K562 (cell line): Measurements from ENCODE around the gene INO80E. TPM values are rescaled to one million over a fixed set of nuclear protein-coding genes. Genes with fewer than 3 reads are reported as not detected.

Experiments used
- ATAC-seq: fragments of 200-7000 bp; cut with Tn5 transposase; 3 replicates; pipeline ENCODE4 v1.9.1; 2020; ENCODE audit warnings: moderate library complexity
- BruUV-seq: library from RNA; stranded (reverse); fragments of 400-500 nt; replicated peaks from 2 replicates; lab custom pipeline; 2021; lab: Mats Ljungman, UMichigan
- CTCF ChIA-PET: fragments of 300-600 bp; formaldehyde crosslinking; extraction: SDS; loops from one replicate; lab custom pipeline; 2021; ENCODE audit warnings: low intra/inter-chr PET ratio; lab: Yijun Ruan, JAX
- POLR2A ChIA-PET: fragments of 300-600, 350-650 bp; sonication (Branson Sonifier 250); formaldehyde crosslinking; extraction: SDS; loops from one replicate; lab custom pipeline; 2021; ENCODE audit warnings: antibody characterized with exemption, inconsistent platforms; lab: Yijun Ruan, JAX
- DNase-seq, 4 experiments: peaks; one replicate each; pipeline versions ENCODE4 v3.0.0 to v3.0.0-alpha.2; 2011 to 2018; ENCODE audit warnings: low spot score in 3 of 4, mixed read lengths in 3 of 4; ENCODE audit errors: extremely low read depth in 1 of 4
- FAIRE-seq: peaks from 2 replicates; lab custom pipeline; 2011; peaks lifted over from hg19 to GRCh38; lab: Jason Lieb, UNC
- H2AFZ ChIP-seq: 2 replicates; pipeline ENCODE4 v1.6.0; 2011; ENCODE audit warnings: low read depth, low read length, control low read depth, inconsistent platforms
- H3K27ac ChIP-seq: fragments of 200-600 bp; 3 replicates; pipeline ENCODE4 v1.8.0; 2011; ENCODE audit warnings: low read depth, mild to moderate bottlenecking, control low read depth, inconsistent platforms, low read length, moderate library complexity, mixed read lengths; ENCODE audit errors: extremely low read depth
- H3K27me3 ChIP-seq, 2 experiments: fragments of 300-600 bp in 1 of 2; 2 replicates in 1 of 2; 3 replicates in 1 of 2; pipeline versions ENCODE4 v1.6.0 to v1.8.0; 2011; ENCODE audit warnings: inconsistent platforms in 2 of 2, low read length in 2 of 2, mild to moderate bottlenecking in 1 of 2, mixed read lengths in 1 of 2, moderate library complexity in 1 of 2; ENCODE audit not compliant: control insufficient read depth in 2 of 2, insufficient read depth in 2 of 2
- H3K36me3 ChIP-seq: fragments of 300-600 bp; 3 replicates; pipeline ENCODE4 v1.8.0; 2011; ENCODE audit warnings: mild to moderate bottlenecking, low read length, inconsistent platforms; ENCODE audit not compliant: control insufficient read depth, insufficient read depth
- H3K4me1 ChIP-seq, 2 experiments: fragments of 200-600 bp in 1 of 2; replicated peaks in 1 of 2; 2 replicates in 1 of 2; 3 replicates in 1 of 2; pipeline versions ENCODE4 v1.5.1 to v1.8.0; 2011; ENCODE audit warnings: inconsistent platforms in 2 of 2, low read length in 2 of 2, mild to moderate bottlenecking in 1 of 2, mixed read lengths in 1 of 2, moderate library complexity in 1 of 2; ENCODE audit not compliant: control insufficient read depth in 2 of 2, insufficient read depth in 2 of 2
- H3K4me2 ChIP-seq: 2 replicates; pipeline ENCODE4 v1.6.1; 2011; ENCODE audit warnings: low read length, control low read depth, inconsistent platforms, mixed read lengths; ENCODE audit not compliant: insufficient read depth
- H3K4me3 ChIP-seq: fragments of 200-600 bp; sonication (generic), shearing (Covaris generic); 2 replicates; pipeline ENCODE4 v1.5.1; 2016; ENCODE audit warnings: control low read depth, inconsistent platforms
- H3K79me2 ChIP-seq: fragments of 200-600 bp; 3 replicates; pipeline ENCODE4 v1.8.0; 2011; ENCODE audit warnings: low read length, inconsistent platforms; ENCODE audit not compliant: control insufficient read depth, insufficient read depth
- H3K9ac ChIP-seq, 2 experiments: 2 replicates each; pipeline versions ENCODE4 v1.6.0 to v1.6.1; 2011; ENCODE audit warnings: low read depth in 2 of 2, low read length in 2 of 2, control low read depth in 1 of 2, inconsistent platforms in 1 of 2, mild to moderate bottlenecking in 1 of 2, mixed read lengths in 1 of 2; ENCODE audit not compliant: insufficient read depth in 1 of 2
- H3K9me1 ChIP-seq: one replicate; pipeline ENCODE4 v1.6.0; 2011; ENCODE audit warnings: inconsistent platforms, mild to moderate bottlenecking, low read length, moderate library complexity; ENCODE audit not compliant: control insufficient read depth, insufficient read depth
- H3K9me3 ChIP-seq: replicated peaks from 2 replicates; pipeline ENCODE4 v1.5.1; 2011; ENCODE audit warnings: low read depth, low read length, inconsistent platforms; ENCODE audit not compliant: control insufficient read depth, insufficient read depth
- H4K20me1 ChIP-seq: replicated peaks from 2 replicates; pipeline ENCODE4 v1.6.1; 2011; ENCODE audit warnings: low read length, inconsistent platforms, mixed read lengths; ENCODE audit not compliant: control insufficient read depth, insufficient read depth
- E2F1 ChIP-seq: sonication (generic); formaldehyde crosslinking; IDR thresholded peaks from 2 replicates; pipeline ENCODE4 v1.8.1; 2023; ENCODE audit warnings: mild to moderate bottlenecking, missing genetic modification reagents, moderate library complexity
- ERF ChIP-seq: fragments of 450-650 bp; formaldehyde crosslinking; IDR thresholded peaks from 2 replicates; pipeline ENCODE4 v1.4.0; 2020; ENCODE audit warnings: mild to moderate bottlenecking, mixed read lengths
- GTF2A2 ChIP-seq: IDR thresholded peaks from 2 replicates; pipeline ENCODE4 v1.6.1; 2016; ENCODE audit warnings: mild to moderate bottlenecking, missing genetic modification characterization, missing compliant biosample characterization
- KAT2B ChIP-seq: IDR thresholded peaks from one replicate; pipeline ENCODE4 v1.6.1; 2012; ENCODE audit warnings: low read depth, mild to moderate bottlenecking, control low read depth, inconsistent platforms, low read length, moderate library complexity
- LCOR ChIP-seq: sonication (generic); formaldehyde crosslinking; IDR thresholded peaks from 2 replicates; pipeline ENCODE4 v1.8.0; 2022; ENCODE audit warnings: mild to moderate bottlenecking, missing genetic modification reagents
- MITF ChIP-seq: IDR thresholded peaks from 2 replicates; pipeline ENCODE4 v1.6.1; 2014; ENCODE audit warnings: antibody characterized with exemption
- NCOA1 ChIP-seq: fragments of 450-650 bp; IDR thresholded peaks from 2 replicates; pipeline ENCODE4 v1.6.1; 2016; ENCODE audit warnings: low read depth
- NFIX ChIP-seq: fragments of 250-450 bp; sonication (Bioruptor Pico); IDR thresholded peaks from 2 replicates; pipeline ENCODE4 v1.4.0; 2020; ENCODE audit warnings: low read depth, mild to moderate bottlenecking, moderate library complexity
- NFRKB ChIP-seq: fragments of 450-650 bp; IDR thresholded peaks from 2 replicates; pipeline ENCODE4 v1.6.1; 2016; ENCODE audit warnings: low read depth
- PTTG1 ChIP-seq: fragments of 450-650 bp; IDR thresholded peaks from 2 replicates; pipeline ENCODE4 v1.6.1; 2016; ENCODE audit warnings: low read depth, mild to moderate bottlenecking, missing genetic modification characterization, missing compliant biosample characterization
- RBM22 ChIP-seq: fragments of 200-400 bp; formaldehyde crosslinking; IDR thresholded peaks from 2 replicates; pipeline ENCODE4 v1.6.1; 2018; ENCODE audit warnings: low read length, low read depth; ENCODE audit not compliant: poor library complexity, severe bottlenecking
- RHOXF2B ChIP-seq: fragments of 250-450 bp; sonication (Bioruptor Pico); conservative IDR thresholded peaks from 2 replicates; pipeline ENCODE4 v1.5.1; 2021
- TRIM25 ChIP-seq: fragments of 450-650 bp; IDR thresholded peaks from 2 replicates; pipeline ENCODE4 v1.7.0; 2016; ENCODE audit warnings: borderline replicate concordance
- U2AF1 ChIP-seq: fragments of 200-400 bp; formaldehyde crosslinking; optimal IDR thresholded peaks from 2 replicates; pipeline ENCODE3; 2017; ENCODE audit warnings: mild to moderate bottlenecking, low read depth, low read length, moderate library complexity
- ZNF384 ChIP-seq: IDR thresholded peaks from 2 replicates; pipeline ENCODE4 v1.6.1; 2012; ENCODE audit warnings: low read depth, low read length, improper control_type of control experiment
- ZNF408 ChIP-seq: fragments of 250-450 bp; sonication (Bioruptor Pico); IDR thresholded peaks from 2 replicates; pipeline ENCODE4 v1.4.0; 2020; ENCODE audit warnings: low read depth, mild to moderate bottlenecking, moderate library complexity
- WGBS: fragments of 100-300 bp; shearing (Covaris generic); methylation state at CpG from one replicate; pipeline ENCODE4 v1.1.6; 2016; ENCODE audit warnings: low coverage, mixed read lengths; ENCODE audit not compliant: insufficient coverage; ENCODE audit errors: missing lambda C conversion rate; 5-methylcytosine and 5-hydroxymethylcytosine counted together
- in situ Hi-C: fragments of 300-500 bp; cut with MboI; formaldehyde crosslinking; loops from 4 replicates; pipeline ENCODE4 v1.15.0; 2018; ENCODE audit warnings: inconsistent platforms, mixed read lengths
- intact Hi-C: fragments of 100-400 bp; cut with micrococcal nuclease; formaldehyde crosslinking; loops from 2 replicates; pipeline ENCODE4 v1.14.2; 2022
- polyA plus RNA-seq, 8 experiments: library from polyadenylated mRNA; depleted of rRNA in 4 of 8; stranded (reverse) in 5 of 8; unstranded in 3 of 8; fragments of >200 nt; fragmentation: Nextera tagmentation in 2 of 8; fragmentation: Illumina TruSeq in 1 of 8; extraction: Ambion mirVana in 2 of 8; extraction: Trizol in 1 of 8; gene quantifications; 2 replicates each; pipeline versions ENCODE4 v1.2.1 to v1.2.3, GENCODE V29; 2011 to 2014; ENCODE audit warnings: inconsistent platforms in 1 of 8, missing spikeins in 1 of 8
- total RNA-seq, 7 experiments: library from RNA; depleted of rRNA in 6 of 7; stranded (reverse); fragments of >200 nt in 6 of 7; fragmentation: Illumina TruSeq in 2 of 7; extraction: Trizol in 2 of 7; gene quantifications; 2 replicates each; pipeline versions ENCODE4 v1.2.1 to v1.2.3, GENCODE V29; 2011 to 2021; ENCODE audit warnings: low replicate concordance in 1 of 7

Gene INO80E
- total and polyA plus RNA-seq, 9 of the 15 experiments (the other 6 are each of a cell fraction or from before 2014, with no cell fraction given): 0.31 to 102 (median 49.3) TPM

- peaks cover 0 to 67% of the 10 kb centered on the region in 2 experiments; a peak in 2 of 5 replicates for H3K4me1 ChIP-seq
- DNase-seq (no peak), FAIRE-seq (no peak), ATAC-seq (no peak)
- no peaks in the 10 kb centered on the region for H3K9me1 ChIP-seq
- no peak overlapping the region for H3K4me3 ChIP-seq
- intact Hi-C loops (loop anchor here (5.0 kb wide), 1 partner anchor 147 kb away; the partner anchor contains the start of gene CDIPT), in situ Hi-C loops (no loop called here)
- no peaks in the 10 kb centered on the region for H3K79me2 ChIP-seq
- H3K36me3 ChIP-seq: peaks cover 2% of the 10 kb centered on the region; the same call in 1 of the 3 replicates
- H3K9me3 ChIP-seq: no peaks in the 10 kb centered on the region
- CTCF ChIA-PET: no interaction called here
- H3K4me2 ChIP-seq: no peak overlapping the region
- TF ChIP-seq TRIM25 (no peak), GTF2A2 (tag) (no peak), LCOR (CRISPR knock-in tag) (no peak), NFIX (CRISPR knock-in tag) (no peak), MITF (no peak), PTTG1 (tag) (no peak), KAT2B (no peak), U2AF1 (no peak), ZNF408 (CRISPR knock-in tag) (no peak), NFRKB (no peak), ZNF384 (no peak), E2F1 (CRISPR knock-in tag) (no peak), ERF (CRISPR knock-in tag) (no peak), RBM22 (no peak), RHOXF2B (CRISPR knock-in tag) (no peak), NCOA1 (no peak)
- TF ChIP-seq, all 486 proteins: peak for 0
- POLR2A ChIA-PET: interaction anchor here (0.6 to 1.4 kb wide), 3 partner anchors 13 to 36 kb away, joined by 3 read pairs; partner anchors contain the start of genes INO80E and TAOK2
- no TSS peak for BruUV-seq
- Histone ChIP-seq H3K27ac (no peak overlapping the region), H4K20me1 (peaks cover 5% of the 10 kb centered on the region; the same call in 1 of the 2 replicates), H3K27me3 (peaks cover 0 to 9% of the 10 kb centered on the region in 2 experiments; a peak in 3 of 5 replicates), H2AFZ (no peak overlapping the region), H3K9ac (peak overlapping the region in 1 of 2 experiments; percentile 52; a peak in 1 of 4 replicates)
- 10% methylated on average over 14 of the region's 26 CpGs for WGBS
These were observed 13.2 kb downstream of the INO80E start for GRCh38 chr16:30009085-30009862.
